Limb (tissue), 2 donors: ENCODE data around the gene CDK8.
"Not testable (repeated sequence)": the region's sequence is repeated elsewhere in the genome, so short reads cannot be mapped to it uniquely, and the experiment has no call there.

Experiments used
- DNase-seq, 2 donors: peaks; one replicate each; pipeline ENCODE4 v3.0.0-alpha.2; 2016; ENCODE audit errors: extremely low spot score in 2 of 2

The CDK8 gene

GRCh38 chr13:26253787-26254582 is at the start of gene CDK8:
TSS of gene CDK8 (plus strand) at chr13:26254129. CDS start at chr13:26254642, 513 bp downstream.
- DNase-seq: peak; percentile 94

GRCh38 chr13:26208287-26208686 is 45.6 kb upstream of the CDK8 start:
- DNase-seq: no peak

GRCh38 chr13:26213345-26213744 is 40.6 kb upstream of the CDK8 start:
- no peak for DNase-seq

GRCh38 chr13:26213982-26214381 is 39.9 kb upstream of the CDK8 start:
- DNase-seq: no peak

GRCh38 chr13:26216042-26216441 is 37.9 kb upstream of the CDK8 start:
- DNase-seq: no peak

- no peak for DNase-seq
Measured at GRCh38 chr13:26219726-26220125, 34.2 kb upstream of the CDK8 start.

- DNase-seq: no peak
Measured at GRCh38 chr13:26220575-26220974, 33.4 kb upstream of the CDK8 start.

- DNase-seq: no peak
Measured at GRCh38 chr13:26221399-26221720, 32.6 kb upstream of the CDK8 start.

GRCh38 chr13:26221721-26222519 is 32.0 kb upstream of the CDK8 start, which contains the start of gene RNF6:
TSS of gene RNF6 (minus strand) at chr13:26222314. CDS start at chr13:26219649, 2,665 bp downstream.
- DNase-seq: peak; percentile 92 to 96

- no peak for DNase-seq
Measured at GRCh38 chr13:26222520-26223046, 31.3 kb upstream of the CDK8 start.

GRCh38 chr13:26225896-26226617 is 27.9 kb upstream of the CDK8 start:
- DNase-seq: peak in 1 of 2 donors; percentile 57

- no peak for DNase-seq
Measured at GRCh38 chr13:26227166-26227971, 26.6 kb upstream of the CDK8 start.

- DNase-seq: no peak
Measured at GRCh38 chr13:26228096-26228495, 25.8 kb upstream of the CDK8 start.

GRCh38 chr13:26229080-26229615 is 24.8 kb upstream of the CDK8 start:
- DNase-seq: peak in 1 of 2 donors; percentile 22

GRCh38 chr13:26230703-26231102 is 23.2 kb upstream of the CDK8 start:
- DNase-seq: no peak

GRCh38 chr13:26236296-26236695 is 17.6 kb upstream of the CDK8 start:
- DNase-seq: no peak

GRCh38 chr13:26246154-26246553 is 7.8 kb upstream of the CDK8 start:
- no peak for DNase-seq

GRCh38 chr13:26247011-26247410 is 6.9 kb upstream of the CDK8 start:
- DNase-seq: no peak

- DNase-seq: no peak
Measured at GRCh38 chr13:26247608-26248007, 6.3 kb upstream of the CDK8 start.

GRCh38 chr13:26249551-26249950 is 4.4 kb upstream of the CDK8 start:
- no peak for DNase-seq

GRCh38 chr13:26252006-26252405 is 1.9 kb upstream of the CDK8 start:
- DNase-seq: not testable (repeated sequence)
